GM21447 (cell line): ENCODE results near the gene LRRN3.

Experiments
- ATAC-seq: cut with Tn5 transposase; IDR thresholded peaks from one replicate; pipeline ENCODE4 v1.9.1; 2021; ENCODE audit not compliant: unreplicated experiment

Gene LRRN3

DNA sequence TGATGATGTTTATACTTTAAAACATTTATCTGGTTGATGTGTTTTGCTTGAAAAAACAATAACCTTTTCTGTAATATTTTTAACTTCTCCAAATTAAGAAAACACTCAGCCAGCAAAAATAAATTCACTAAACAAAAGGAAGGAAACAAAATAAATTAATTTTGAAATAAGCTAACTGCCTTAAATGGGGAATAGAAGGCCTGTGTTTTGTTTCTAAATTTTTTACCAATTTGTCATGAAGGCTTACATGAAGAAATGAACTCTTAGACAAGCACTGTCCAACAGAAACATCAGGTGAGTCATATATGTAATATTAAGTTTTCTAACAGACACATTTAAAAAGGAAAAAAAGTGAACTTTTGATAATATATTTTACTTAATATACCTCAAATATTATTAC, 68.5 kb downstream of the LRRN3 start:
- no peak for ATAC-seq

DNA sequence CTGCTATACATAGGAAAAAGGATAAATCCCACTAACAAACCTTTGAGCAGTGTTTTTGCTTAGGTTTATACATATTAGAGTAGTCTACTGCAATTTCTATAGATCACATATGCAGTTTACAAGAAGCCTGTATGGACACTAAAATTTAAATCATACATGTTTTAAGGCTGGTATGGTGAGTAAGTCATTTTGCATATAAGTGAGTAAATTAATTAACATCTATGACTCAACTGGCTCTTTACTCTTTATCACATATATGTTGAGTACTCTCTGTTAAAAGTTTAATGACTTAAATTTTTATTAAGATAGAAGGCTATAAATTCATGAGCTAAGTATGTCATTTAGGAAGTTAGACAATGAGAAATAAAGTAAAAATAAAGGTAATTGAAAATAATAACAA, 69.4 kb downstream of the LRRN3 start:
- ATAC-seq: no peak

DNA sequence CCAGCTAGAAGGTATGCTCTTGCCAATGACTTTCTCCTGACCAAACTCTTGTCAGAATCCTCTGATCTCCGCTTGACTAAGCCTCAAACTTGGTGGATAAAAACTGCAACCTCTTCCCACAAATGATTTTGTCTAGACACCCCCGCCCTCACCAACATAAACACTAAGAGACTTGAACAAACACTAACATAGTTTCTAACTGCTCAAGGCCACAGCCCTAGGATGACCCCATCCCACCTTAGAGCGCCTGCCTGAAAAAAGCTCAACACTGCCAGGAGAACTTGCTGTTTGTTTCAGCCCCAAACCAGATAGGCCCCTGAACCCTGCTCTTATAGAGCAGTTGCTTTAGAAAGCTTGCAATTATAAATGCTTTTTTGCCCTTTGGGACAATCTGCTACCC, 71.8 kb downstream of the LRRN3 start:
- ATAC-seq: no peak

DNA sequence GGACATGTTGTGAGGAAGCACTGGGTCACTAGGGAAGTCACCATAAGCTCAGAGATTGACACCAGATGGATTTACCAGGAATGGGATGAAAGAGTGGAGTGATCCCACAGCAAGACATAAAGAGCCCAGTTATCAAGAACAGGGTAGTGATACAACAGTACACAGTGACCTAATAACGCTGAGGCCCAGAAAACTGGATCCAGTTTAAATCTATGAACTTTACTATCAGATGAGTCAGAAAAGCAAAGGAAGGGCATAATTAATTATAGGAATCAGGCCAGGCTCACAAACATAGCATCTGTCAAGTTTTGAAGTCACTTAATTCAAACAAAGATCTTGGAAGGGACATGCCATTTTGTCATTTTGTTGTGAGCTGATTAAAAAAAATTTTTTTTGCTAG, 73.5 kb downstream of the LRRN3 start:
- no peak for ATAC-seq

DNA sequence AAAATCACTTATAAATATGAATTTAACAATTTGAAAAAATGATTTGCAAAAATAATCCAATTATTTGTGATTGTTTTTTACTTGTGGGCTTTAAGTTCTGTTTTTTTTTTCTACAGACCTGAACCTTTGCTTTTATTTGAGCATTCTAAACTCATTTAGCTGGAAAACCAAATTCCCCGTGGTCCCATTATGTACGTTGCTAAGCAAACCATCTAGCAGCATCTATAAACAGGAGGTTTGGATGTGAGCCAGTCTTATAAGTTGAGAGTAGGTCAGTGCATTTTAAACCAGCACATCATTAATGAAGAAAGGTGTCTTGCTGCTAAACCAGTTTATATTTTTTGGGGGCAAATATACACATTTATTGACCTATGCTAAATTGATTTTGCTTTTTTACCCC, 77.3 kb downstream of the LRRN3 start:
- ATAC-seq: no peak

DNA sequence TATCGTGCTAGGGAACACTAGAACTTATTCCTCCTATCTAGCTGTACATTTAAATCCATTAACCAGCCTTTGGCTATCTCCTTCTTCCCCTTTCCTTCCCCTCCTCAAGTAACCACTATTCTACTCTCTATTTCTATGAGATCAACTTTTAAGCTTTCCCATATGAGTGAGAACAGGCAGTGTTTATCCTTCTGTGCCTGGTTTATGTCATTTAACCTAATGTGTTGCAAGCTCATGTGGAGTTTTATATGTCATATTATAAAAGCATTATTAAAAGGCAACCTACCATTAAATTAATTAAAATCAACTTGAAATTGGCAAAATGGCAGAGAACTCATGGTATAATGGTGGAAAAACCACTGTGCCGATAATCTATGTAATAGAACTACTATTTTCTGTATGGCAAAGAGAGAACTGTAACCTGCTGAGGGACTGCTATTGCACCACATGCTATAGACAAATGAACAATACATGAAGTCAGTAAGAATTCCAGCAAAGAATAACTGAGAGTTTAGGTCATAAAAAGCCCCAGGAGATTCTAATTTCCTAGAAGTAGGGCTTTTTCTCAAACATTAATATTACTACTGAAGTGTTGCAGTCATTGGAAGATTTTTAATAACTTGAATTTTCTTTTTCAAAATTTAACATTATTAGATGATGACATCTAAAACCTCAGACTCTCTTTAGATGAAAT, 81.8 kb downstream of the LRRN3 start:
- no peak for ATAC-seq

DNA sequence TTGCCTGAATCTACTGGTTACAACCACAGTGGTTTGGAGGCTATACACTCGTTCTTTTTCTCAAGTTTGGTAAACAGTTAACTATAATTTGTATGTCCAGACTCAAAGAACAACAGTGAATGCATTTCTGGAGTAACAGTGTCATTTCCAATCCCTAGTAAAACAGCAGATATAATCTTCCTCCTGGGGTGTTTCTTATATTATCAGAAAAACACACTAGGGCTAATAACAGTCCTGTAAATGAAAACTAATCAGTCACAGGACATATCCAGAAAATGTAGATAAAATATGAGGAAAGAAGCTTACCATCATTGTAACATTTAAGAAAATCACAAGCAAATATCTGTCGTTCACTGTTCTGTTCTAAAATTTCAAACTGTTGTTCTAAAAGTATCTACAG, 82.6 kb downstream of the LRRN3 start:
- no peak for ATAC-seq

DNA sequence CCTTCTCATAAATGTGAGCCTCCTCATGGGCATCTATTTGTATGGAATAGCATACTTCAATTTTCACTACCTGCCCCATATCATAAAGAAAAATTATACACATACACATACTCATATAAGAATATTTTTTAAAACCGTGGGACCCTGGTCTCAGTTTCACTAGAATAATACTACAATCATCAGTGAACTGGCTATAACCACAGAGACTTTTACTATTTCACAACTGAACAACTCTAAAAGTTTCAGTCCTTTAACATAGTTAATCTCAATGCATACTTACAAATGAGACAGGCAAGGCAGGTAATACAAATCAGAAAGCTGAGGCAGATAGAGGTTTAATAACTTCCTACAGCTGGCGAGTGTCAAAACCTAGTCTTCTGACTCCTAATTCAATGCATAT, 83.1 kb downstream of the LRRN3 start:
- no peak for ATAC-seq

DNA sequence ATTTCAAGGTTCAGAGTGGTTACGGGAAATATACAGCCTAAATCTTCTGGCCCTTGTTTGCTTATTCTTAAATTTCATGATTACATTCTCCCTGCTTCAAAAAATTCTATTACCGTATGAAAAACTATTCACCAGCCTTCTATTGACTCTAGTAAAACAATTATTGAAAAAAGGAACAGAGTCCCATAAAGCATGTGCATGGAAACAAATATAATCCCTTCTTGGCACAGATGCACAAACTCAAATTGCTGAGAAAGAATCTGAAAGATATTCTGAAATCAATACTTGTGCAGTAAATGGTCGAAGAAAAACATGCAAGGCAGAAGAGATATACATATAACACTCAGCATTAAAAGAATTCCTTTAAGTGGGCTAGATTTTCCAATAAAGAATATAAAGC, 83.6 kb downstream of the LRRN3 start:
- ATAC-seq: no peak
